NB4 (cell line): ENCODE results near the gene OLR1.

Source experiments
- DNase-seq: peaks from one replicate; pipeline ENCODE4 v3.0.0; 2010; ENCODE audit warnings: low read depth
- H3K4me3 ChIP-seq: one replicate; pipeline ENCODE4 v1.5.1; 2011; ENCODE audit warnings: mild to moderate bottlenecking, low read depth, low read length, moderate library complexity
- MYC ChIP-seq: IDR thresholded peaks from 2 replicates; pipeline ENCODE4 v1.6.1; 2011; ENCODE audit warnings: low read depth, low read length
- POLR2A ChIP-seq: IDR thresholded peaks from 2 replicates; pipeline ENCODE4 v1.6.1; 2011; ENCODE audit warnings: mild to moderate bottlenecking; ENCODE audit not compliant: insufficient read length; ENCODE audit errors: extremely low read depth
- TF ChIP-seq, protein P1 (sequence below): IDR thresholded peaks from 2 replicates; pipeline ENCODE4 v1.6.1; 2011; ENCODE audit warnings: low read depth, low read length
- TF ChIP-seq, protein P2 (sequence below): IDR thresholded peaks from one replicate; pipeline ENCODE4 v1.5.1; 2012; ENCODE audit warnings: low read depth, low read length

OLR1 gene

DNA sequence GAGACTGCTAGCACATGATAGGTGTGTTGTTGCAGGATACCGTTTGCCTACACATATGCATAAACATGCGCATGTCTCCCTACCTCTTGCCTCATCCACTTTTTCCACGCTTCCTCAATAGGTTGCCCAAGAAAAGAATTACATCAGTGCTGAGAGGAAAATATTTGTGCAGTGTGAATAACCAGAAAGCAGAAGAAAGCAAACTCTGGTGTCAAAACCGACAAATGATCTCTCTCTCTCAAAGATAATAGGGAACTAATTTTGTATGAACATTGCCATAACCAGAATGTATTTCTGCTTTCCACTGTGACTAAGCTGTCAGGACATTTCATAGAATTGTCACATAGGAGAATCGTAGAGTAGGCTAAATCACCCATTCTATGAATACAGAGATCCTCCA lies 43.2 kb downstream of the OLR1 start:
- peak; percentile 80 for DNase-seq
- TF ChIP-seq, protein P1, sequence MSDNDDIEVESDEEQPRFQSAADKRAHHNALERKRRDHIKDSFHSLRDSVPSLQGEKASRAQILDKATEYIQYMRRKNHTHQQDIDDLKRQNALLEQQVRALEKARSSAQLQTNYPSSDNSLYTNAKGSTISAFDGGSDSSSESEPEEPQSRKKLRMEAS: 0 out of 2 replicates have a peak, but pooled peaks have one; percentile 6
- TF ChIP-seq POLR2A (no peak), MYC (no peak)
- TF ChIP-seq, protein P2, sequence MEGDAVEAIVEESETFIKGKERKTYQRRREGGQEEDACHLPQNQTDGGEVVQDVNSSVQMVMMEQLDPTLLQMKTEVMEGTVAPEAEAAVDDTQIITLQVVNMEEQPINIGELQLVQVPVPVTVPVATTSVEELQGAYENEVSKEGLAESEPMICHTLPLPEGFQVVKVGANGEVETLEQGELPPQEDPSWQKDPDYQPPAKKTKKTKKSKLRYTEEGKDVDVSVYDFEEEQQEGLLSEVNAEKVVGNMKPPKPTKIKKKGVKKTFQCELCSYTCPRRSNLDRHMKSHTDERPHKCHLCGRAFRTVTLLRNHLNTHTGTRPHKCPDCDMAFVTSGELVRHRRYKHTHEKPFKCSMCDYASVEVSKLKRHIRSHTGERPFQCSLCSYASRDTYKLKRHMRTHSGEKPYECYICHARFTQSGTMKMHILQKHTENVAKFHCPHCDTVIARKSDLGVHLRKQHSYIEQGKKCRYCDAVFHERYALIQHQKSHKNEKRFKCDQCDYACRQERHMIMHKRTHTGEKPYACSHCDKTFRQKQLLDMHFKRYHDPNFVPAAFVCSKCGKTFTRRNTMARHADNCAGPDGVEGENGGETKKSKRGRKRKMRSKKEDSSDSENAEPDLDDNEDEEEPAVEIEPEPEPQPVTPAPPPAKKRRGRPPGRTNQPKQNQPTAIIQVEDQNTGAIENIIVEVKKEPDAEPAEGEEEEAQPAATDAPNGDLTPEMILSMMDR: no peak
- no peak overlapping the region for H3K4me3 ChIP-seq

DNA sequence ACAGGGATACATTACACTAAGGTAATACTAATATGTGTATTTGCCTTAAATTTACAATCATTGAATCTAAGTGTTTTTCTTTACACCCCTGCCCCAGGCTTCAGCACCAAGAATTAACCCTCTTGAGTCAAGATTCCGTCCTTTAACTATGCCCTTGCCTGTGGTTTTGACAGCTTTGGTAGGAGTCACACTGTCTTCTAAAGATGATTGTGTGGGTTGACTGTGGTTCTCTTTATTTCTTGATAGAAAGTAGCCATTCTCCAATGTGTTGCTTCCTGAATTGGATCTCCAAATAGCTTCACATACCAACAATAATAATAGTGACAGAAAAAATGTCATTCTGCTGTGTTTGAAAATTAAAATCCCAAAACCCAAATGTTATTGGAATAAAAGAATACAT lies 45.5 kb downstream of the OLR1 start:
- H3K4me3 ChIP-seq: no peak overlapping the region

DNA sequence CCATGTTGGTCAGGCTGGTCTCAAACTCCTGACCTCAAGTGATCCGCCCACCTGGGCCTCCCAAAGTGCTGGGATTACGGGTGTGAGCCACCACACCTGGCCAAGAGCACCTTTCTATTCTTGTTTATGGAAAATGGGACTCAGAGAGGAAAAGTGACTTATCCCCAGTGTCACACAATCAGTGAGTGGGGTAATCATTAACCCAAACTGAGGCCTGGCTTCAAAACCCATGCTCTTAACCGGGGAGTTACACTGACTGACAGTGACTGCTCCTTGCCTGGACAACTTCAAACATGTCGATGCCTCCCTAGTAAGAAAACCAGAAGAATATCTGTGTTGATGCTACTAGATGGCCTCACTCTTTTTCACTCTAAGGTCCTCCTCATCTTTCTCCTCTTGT lies 49.2 kb downstream of the OLR1 start:
- H3K4me3 ChIP-seq: no peak overlapping the region
- TF ChIP-seq, protein P1: no peak
- no peak for DNase-seq

More for the DNA sequence above, 45.5 kb downstream of the OLR1 start:
- TF ChIP-seq, protein P2: no peak
- no peak for TF ChIP-seq POLR2A
- TF ChIP-seq MYC: no peak
- TF ChIP-seq, protein P1: no peak
- no peak for DNase-seq

DNA sequence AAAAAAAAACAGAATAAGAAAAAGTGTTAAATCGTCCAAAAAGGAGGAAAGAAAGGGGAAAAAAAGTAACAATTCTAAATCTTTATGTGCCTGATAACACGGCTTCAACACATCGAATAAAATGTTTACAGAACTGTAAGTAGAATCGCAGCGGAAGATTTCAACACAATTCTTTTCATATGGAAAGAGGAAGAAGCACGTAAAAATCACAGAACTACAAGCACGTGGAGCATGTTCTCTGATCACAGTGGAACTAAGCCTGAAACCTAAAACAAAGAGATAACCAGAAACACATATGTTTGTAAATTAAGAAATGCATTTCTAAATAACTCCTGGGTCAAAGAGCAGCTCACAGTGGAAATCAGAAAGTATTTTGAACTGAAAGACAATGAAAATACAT lies 50.7 kb downstream of the OLR1 start:
- H3K4me3 ChIP-seq: no peak overlapping the region
- no peak for TF ChIP-seq POLR2A
- TF ChIP-seq, protein P2: no peak
- TF ChIP-seq, protein P1: peak; percentile 93
- peak; percentile 75 for TF ChIP-seq MYC
- DNase-seq: peak; percentile 51

DNA sequence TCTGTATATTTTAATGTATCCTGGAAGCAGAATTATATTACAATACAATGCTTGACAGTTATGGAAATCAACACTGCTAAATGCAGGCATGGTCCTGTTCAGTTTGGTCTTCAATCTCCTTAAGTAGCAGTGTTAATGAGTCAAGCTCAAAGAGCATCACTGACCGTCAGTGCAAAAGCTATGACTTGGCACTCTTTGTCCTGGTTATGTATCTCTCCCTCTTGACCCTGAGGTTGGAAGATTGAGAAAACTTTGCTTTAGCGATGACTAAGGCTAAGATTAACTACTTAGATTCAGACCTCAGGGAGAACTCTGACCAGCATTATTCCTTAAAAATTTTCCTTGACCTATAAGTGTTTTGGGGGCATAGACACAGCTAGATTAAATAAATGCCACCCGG lies 52.9 kb downstream of the OLR1 start:
- no peak overlapping the region for H3K4me3 ChIP-seq
- no peak for DNase-seq
- TF ChIP-seq, protein P2: no peak
- TF ChIP-seq MYC (no peak), POLR2A (no peak)
- TF ChIP-seq, protein P1: no peak

DNA sequence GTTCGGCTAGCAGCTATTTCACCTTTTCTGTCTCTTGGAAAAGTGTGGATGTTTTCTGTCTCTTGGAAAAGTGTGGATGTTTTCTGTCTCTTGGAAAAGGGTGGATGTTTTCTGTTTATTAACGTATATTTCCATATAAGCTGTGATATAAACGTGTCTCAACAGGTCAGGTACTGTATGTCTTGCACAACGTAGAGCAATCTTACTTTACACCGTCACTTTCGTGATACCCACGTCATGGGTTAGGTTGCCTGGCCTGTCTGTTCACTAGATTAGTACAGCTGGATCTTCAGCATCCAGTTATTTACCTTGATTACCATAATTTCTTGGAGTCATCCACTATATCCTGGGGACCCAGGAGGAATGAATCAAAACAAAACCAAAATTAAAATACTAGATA lies 56.0 kb downstream of the OLR1 start:
- H3K4me3 ChIP-seq: no peak overlapping the region
- TF ChIP-seq MYC (no peak), POLR2A (no peak)
- TF ChIP-seq, protein P1: no peak
- TF ChIP-seq, protein P2: no peak
- no peak for DNase-seq
